ENCODE measurements around the gene KCTD18.

KCTD18 gene

DNA sequence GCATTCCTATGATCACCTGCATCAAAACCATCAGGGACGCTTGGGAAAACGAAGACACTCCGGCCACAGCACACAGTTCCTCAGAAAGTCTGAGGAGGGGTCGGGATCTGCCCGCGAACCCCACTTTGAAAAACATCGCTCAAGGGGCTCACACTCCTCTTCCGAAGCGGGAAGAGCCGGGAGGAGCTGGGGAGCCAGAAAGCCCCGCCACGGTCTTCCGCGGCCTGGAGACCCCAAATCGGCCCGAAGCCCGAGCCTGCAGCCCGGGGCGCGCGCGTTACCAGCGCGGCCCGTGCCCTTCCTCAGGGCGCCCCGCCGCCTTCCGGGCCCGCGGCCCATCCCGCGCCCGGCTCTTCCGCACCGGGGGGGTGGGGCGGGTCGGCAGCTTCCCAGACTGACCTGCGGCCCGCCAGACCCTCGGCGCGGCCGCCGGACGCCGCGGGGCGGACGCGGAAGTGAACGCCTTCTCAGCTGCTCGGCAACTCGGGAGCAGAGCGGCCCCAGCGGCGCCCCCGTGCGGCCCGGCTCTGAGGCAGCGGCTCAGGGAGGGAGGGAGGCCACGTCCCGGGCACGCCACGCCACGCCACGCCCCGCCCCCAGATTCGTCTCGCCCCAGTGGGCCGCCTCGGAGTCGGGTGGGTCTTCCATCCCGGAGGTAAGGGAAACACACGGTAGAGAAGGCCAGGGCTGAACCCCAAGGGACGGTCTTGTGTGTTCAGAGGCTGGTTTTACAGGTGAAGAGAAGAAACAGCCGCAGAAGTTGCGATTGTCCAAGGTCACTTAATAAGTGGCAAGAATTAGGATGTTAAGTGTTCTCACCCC is at the start of gene KCTD18:
Gene KCTD18 (minus strand): TSS at position 457 of the 822 bp plus-strand sequence. CDS start 3,052 bp downstream, outside the sequence.
- H3K4me3 ChIP-seq (ENCODE audit: low read depth in 1 of 2, low read length in 2 of 2): peak within 1 kb of the TSS; percentile 78 to 87
- H3K9ac ChIP-seq (ENCODE audit: low read length): peak within 1 kb of the TSS; percentile 76
- H3K4me1 ChIP-seq (ENCODE audit: insufficient read depth, low read length): peaks cover 18% of the 10 kb centered on the region
- H3K27me3 ChIP-seq (ENCODE audit: control insufficient read depth in 1 of 2, insufficient read depth in 2 of 2, low read length in 2 of 2): no peaks in the 10 kb centered on the region
- H3K36me3 ChIP-seq (ENCODE audit: insufficient read depth, low read length): peaks cover 9% of the 10 kb centered on the region
- H3K9me3 ChIP-seq (ENCODE audit: low read length): no peaks in the 10 kb centered on the region
- H3K27ac ChIP-seq (ENCODE audit: low read depth, low read length): peak within 1 kb of the TSS; percentile 85

DNA sequence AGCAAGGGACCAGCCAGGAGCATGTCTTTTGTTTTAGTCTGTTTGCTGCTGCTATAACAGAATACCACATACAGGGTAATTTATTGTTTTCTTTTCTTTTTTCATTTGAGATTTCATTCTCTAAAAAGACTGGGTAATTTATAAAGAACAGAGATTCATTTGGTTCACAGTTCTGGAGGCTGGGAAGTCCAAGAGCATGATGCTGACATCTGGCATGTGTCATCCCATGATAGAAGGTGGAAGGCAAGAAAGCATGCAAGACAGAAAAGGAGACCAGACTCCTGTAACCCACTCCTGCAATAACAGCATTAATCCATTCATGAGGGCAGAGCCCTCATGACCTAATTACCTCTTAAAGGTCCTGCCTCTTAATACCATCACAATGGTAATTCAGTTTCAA is 30.9 kb upstream of the KCTD18 start:
- no peak overlapping the region for H3K9ac ChIP-seq (ENCODE audit: low read length)
- no peaks in the 10 kb centered on the region for H3K27me3 ChIP-seq (ENCODE audit: control insufficient read depth in 1 of 2, insufficient read depth in 2 of 2, low read length in 2 of 2)
- no peak overlapping the region for H3K4me3 ChIP-seq (ENCODE audit: low read depth in 1 of 2, low read length in 2 of 2)
- H3K27ac ChIP-seq (ENCODE audit: low read depth, low read length): no peak overlapping the region
- no peaks in the 10 kb centered on the region for H3K4me1 ChIP-seq (ENCODE audit: insufficient read depth, low read length)
- no peaks in the 10 kb centered on the region for H3K9me3 ChIP-seq (ENCODE audit: low read length)
- H3K36me3 ChIP-seq (ENCODE audit: insufficient read depth, low read length): no peaks in the 10 kb centered on the region

DNA sequence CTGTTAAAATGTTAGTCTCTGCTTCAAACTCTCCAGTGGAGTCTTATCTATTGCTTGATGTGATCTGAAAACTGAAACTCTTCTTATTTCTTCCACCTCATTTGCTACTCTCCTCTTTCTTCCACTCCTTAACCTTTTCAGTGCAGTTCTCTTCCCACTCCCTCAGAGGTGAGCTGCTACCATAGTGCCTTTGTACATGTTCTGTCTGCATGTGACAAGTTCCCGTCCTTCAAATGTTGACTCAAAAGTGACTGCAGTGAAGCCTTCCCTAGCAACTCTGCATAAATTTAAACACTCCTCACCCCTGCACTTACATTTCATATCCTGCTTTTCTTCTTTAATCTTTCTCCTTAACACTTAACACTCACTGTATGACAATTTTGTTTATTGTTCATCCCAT is 28.3 kb upstream of the KCTD18 start:
- no peak overlapping the region for H3K27ac ChIP-seq (ENCODE audit: low read depth, low read length)
- no peaks in the 10 kb centered on the region for H3K36me3 ChIP-seq (ENCODE audit: insufficient read depth, low read length)
- no peak overlapping the region for H3K4me3 ChIP-seq (ENCODE audit: low read depth in 1 of 2, low read length in 2 of 2)
- no peaks in the 10 kb centered on the region for H3K27me3 ChIP-seq (ENCODE audit: control insufficient read depth in 1 of 2, insufficient read depth in 2 of 2, low read length in 2 of 2)
- no peaks in the 10 kb centered on the region for H3K4me1 ChIP-seq (ENCODE audit: insufficient read depth, low read length)
- no peaks in the 10 kb centered on the region for H3K9me3 ChIP-seq (ENCODE audit: low read length)
- H3K9ac ChIP-seq (ENCODE audit: low read length): no peak overlapping the region

DNA sequence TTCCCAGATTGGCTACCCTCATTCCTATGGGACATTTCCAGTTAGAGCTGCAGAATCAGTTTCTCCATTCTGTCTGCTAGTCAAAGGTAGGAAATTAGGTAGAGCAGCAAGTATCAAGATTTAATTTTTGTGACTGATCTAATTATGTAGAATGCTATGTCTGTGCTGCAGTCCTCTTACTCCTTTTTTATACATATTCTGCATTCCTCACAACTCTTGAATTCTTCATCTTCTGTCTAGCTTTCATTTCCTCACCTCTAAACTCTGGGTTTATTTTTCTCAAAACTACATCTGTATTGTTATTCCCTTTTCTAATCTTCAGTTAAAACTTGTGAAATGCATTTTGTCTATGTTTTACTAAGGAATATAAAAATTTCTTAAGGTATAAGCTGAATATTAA is 24.7 kb upstream of the KCTD18 start:
- Histone ChIP-seq H3K36me3 (ENCODE audit: insufficient read depth, low read length) (no peaks in the 10 kb centered on the region), H3K9ac (ENCODE audit: low read length) (no peak overlapping the region), H3K27ac (ENCODE audit: low read depth, low read length) (no peak overlapping the region), H3K9me3 (ENCODE audit: low read length) (no peaks in the 10 kb centered on the region), H3K4me1 (ENCODE audit: insufficient read depth, low read length) (no peaks in the 10 kb centered on the region), H3K4me3 (ENCODE audit: low read depth in 1 of 2, low read length in 2 of 2) (no peak overlapping the region), H3K27me3 (ENCODE audit: control insufficient read depth in 1 of 2, insufficient read depth in 2 of 2, low read length in 2 of 2) (no peaks in the 10 kb centered on the region)

DNA sequence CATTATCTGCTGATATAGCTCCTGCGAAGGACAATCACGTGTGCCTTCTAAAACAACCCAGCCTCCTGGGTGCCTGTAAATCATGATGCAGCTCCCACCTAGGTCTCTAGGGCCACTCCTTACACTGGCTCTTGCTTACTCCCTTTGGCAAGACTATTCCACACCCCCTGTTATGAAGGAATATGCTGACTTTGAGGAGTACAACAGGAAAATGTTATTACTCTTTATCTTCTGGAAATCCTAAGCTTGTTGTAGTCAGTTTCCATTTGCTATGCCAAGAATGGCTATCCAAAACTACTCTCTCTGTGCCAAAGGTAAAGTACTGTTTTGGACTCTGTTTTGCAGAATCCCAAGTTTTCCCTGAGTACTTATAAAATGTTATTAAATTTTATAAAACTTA is 23.9 kb upstream of the KCTD18 start:
- H3K36me3 ChIP-seq (ENCODE audit: insufficient read depth, low read length): no peaks in the 10 kb centered on the region
- H3K9ac ChIP-seq (ENCODE audit: low read length): no peak overlapping the region
- no peak overlapping the region for H3K4me3 ChIP-seq (ENCODE audit: low read depth in 1 of 2, low read length in 2 of 2)
- no peaks in the 10 kb centered on the region for H3K27me3 ChIP-seq (ENCODE audit: control insufficient read depth in 1 of 2, insufficient read depth in 2 of 2, low read length in 2 of 2)
- no peak overlapping the region for H3K27ac ChIP-seq (ENCODE audit: low read depth, low read length)
- H3K9me3 ChIP-seq (ENCODE audit: low read length): no peaks in the 10 kb centered on the region
- no peaks in the 10 kb centered on the region for H3K4me1 ChIP-seq (ENCODE audit: insufficient read depth, low read length)

DNA sequence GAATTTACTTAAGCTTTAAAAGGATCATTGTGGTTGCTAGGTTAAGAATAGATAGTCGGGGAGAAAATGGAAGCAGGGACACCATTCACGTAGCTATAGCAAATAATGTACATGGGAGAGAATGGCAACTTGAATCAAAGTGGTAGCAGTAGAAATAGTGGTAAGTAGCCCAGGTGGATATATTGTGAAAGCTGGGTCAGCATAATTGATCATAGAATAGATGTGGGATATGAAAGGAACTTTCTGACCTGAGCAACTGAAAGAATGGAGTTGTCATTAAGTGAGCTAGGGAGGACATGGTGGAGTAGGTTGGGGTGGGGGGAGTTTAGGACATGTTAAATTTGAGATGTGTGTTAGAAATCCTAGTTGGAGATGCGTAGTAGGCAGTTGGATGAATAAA is 18.4 kb upstream of the KCTD18 start:
- no peak overlapping the region for H3K27ac ChIP-seq (ENCODE audit: low read depth, low read length)
- no peak overlapping the region for H3K9ac ChIP-seq (ENCODE audit: low read length)

DNA sequence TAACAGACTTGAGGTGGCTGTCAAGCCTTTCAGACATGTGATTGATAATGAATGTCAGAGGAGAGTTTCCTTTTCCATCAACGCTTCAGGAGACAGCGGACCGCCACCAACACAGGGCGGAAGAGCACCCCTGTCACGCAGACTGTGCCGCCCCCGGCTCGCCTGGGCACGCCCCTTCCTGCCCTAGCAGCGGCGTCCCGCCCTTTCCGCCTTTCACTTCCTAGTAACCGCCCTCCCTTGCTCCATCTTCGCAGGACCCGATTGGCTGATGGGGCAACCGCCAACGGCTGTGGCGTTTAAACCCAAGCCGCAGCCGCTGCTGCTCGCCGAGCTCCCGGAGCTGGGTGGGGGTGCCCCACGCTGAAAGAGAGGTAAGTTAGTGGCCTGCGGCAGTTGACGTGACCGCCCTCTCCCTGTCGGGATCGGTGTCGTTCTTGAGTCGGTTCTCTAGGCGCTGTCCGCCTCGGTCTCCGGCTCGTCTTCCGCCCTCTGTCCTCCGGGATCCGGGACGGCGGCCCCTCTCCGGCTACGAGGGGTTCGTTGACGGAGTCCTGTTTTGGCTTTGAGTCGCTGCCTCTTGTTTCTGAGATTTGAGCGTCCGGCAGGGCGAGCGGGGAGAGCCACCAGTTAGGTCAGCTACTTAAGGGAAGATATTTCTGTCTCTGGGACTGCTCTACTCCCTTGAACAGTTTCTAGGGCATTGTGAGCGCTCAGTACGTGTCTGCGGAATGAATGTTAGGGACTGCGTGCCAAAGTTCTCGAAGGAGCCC is 16.2 kb upstream of the KCTD18 start, which contains the start of gene SGO2:
Gene SGO2 (plus strand): TSS at position 326 of the 770 bp plus-strand sequence. CDS start 6,769 bp downstream, outside the sequence.
- peak within 1 kb of the TSS; percentile 78 to 85 for H3K4me3 ChIP-seq (ENCODE audit: low read depth in 1 of 2, low read length in 2 of 2)
- no peaks in the 10 kb centered on the region for H3K36me3 ChIP-seq (ENCODE audit: insufficient read depth, low read length)
- H3K4me1 ChIP-seq (ENCODE audit: insufficient read depth, low read length): peaks cover 6% of the 10 kb centered on the region
- H3K9me3 ChIP-seq (ENCODE audit: low read length): no peaks in the 10 kb centered on the region
- peak within 1 kb of the TSS; percentile 64 for H3K27ac ChIP-seq (ENCODE audit: low read depth, low read length)
- H3K9ac ChIP-seq (ENCODE audit: low read length): peak within 1 kb of the TSS; percentile 55
- no peaks in the 10 kb centered on the region for H3K27me3 ChIP-seq (ENCODE audit: control insufficient read depth in 1 of 2, insufficient read depth in 2 of 2, low read length in 2 of 2)

More for the DNA sequence above, 18.4 kb upstream of the KCTD18 start:
- no peaks in the 10 kb centered on the region for H3K9me3 ChIP-seq (ENCODE audit: low read length)
- no peak overlapping the region for H3K4me3 ChIP-seq (ENCODE audit: low read depth in 1 of 2, low read length in 2 of 2)
- H3K4me1 ChIP-seq (ENCODE audit: insufficient read depth, low read length): peaks cover 6% of the 10 kb centered on the region
- H3K36me3 ChIP-seq (ENCODE audit: insufficient read depth, low read length): no peaks in the 10 kb centered on the region
- H3K27me3 ChIP-seq (ENCODE audit: control insufficient read depth in 1 of 2, insufficient read depth in 2 of 2, low read length in 2 of 2): no peaks in the 10 kb centered on the region

DNA sequence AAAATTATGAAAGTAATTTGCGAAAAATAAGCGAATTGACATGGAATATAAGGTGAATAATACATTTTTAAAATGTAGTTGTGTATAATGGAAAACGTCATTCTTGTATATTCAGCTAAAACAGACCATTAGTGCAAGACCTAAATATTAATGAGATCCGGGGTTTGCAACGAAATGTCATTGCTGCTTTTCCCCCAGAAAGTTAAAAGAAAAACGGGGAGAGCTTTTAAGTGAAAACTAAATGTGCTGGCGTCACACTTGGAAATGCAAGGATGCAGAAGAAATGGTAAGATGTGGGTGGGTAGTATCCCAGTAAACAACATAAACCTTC is 15.6 kb upstream of the KCTD18 start:
- Histone ChIP-seq H3K4me3 (ENCODE audit: low read depth in 1 of 2, low read length in 2 of 2) (peak overlapping the region; percentile 78 to 85), H3K4me1 (ENCODE audit: insufficient read depth, low read length) (peaks cover 6% of the 10 kb centered on the region), H3K27ac (ENCODE audit: low read depth, low read length) (peak overlapping the region; percentile 64), H3K9me3 (ENCODE audit: low read length) (no peaks in the 10 kb centered on the region), H3K27me3 (ENCODE audit: control insufficient read depth in 1 of 2, insufficient read depth in 2 of 2, low read length in 2 of 2) (no peaks in the 10 kb centered on the region), H3K9ac (ENCODE audit: low read length) (peak overlapping the region; percentile 55), H3K36me3 (ENCODE audit: insufficient read depth, low read length) (no peaks in the 10 kb centered on the region)

DNA sequence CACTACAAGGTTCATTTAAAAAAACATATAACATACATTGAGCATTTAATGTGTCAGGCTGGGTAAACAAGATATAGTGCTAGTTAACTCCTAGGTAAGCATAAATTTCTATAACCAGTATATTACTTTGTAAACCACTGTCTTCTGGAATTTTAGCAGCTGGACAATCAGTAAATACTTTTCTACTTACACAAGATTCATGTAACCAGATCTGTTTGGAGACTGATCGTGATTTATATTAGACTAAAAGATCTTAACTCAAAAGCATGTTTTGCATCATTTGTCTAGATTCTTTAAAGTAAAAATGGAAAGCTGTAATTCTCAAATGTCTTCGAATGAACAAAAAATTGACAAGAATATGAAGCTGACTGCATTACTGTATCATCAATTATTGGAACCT is 15.2 kb upstream of the KCTD18 start:
- Histone ChIP-seq H3K27ac (ENCODE audit: low read depth, low read length) (no peak overlapping the region), H3K36me3 (ENCODE audit: insufficient read depth, low read length) (no peaks in the 10 kb centered on the region), H3K9ac (ENCODE audit: low read length) (no peak overlapping the region), H3K27me3 (ENCODE audit: control insufficient read depth in 1 of 2, insufficient read depth in 2 of 2, low read length in 2 of 2) (no peaks in the 10 kb centered on the region), H3K4me1 (ENCODE audit: insufficient read depth, low read length) (peaks cover 6% of the 10 kb centered on the region), H3K4me3 (ENCODE audit: low read depth in 1 of 2, low read length in 2 of 2) (peak overlapping the region in 1 of 2 donors; percentile 85), H3K9me3 (ENCODE audit: low read length) (no peaks in the 10 kb centered on the region)

DNA sequence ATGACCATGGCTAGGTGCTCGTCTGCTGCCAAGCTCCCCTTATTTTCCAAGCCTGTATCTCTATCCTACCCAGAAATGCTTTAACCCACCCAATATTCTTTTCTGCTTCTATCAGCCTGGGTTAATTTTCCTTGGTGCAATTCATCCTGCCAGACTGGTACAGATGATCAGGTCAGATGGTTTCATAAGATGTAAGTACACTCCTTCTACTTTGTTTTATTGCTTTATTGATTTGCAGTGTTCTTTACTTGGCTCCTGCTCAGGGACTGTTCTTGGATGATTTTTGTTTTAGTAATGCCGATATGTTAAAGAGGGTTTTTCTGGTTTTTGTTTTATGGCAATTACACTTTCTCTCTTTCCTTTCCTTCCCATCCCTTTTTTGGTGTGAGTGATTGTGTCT is 13.7 kb upstream of the KCTD18 start:
- H3K9me3 ChIP-seq (ENCODE audit: low read length): no peaks in the 10 kb centered on the region
- no peak overlapping the region for H3K4me3 ChIP-seq (ENCODE audit: low read depth in 1 of 2, low read length in 2 of 2)
- H3K36me3 ChIP-seq (ENCODE audit: insufficient read depth, low read length): no peaks in the 10 kb centered on the region
- no peak overlapping the region for H3K9ac ChIP-seq (ENCODE audit: low read length)
- no peak overlapping the region for H3K27ac ChIP-seq (ENCODE audit: low read depth, low read length)
- H3K4me1 ChIP-seq (ENCODE audit: insufficient read depth, low read length): peaks cover 6% of the 10 kb centered on the region
- no peaks in the 10 kb centered on the region for H3K27me3 ChIP-seq (ENCODE audit: control insufficient read depth in 1 of 2, insufficient read depth in 2 of 2, low read length in 2 of 2)

DNA sequence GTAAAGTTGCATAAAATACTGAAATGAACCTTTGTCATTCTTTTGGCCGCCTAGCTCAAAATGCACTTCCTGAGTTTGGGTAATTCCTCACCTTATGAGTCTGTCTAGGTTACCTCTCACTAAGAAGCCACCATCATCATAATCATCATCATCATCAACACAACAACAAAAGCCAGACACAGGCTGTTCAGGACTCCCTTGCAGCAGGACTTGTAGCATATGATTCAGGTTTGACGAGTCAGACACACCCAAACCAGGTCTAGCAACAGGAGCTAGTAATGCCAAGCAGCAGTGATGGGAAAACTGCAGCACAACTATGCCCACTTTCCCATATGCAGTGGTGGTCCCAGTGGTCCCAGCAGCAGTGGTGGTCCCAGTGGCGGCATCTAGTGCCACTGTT is 13.3 kb upstream of the KCTD18 start:
- H3K27ac ChIP-seq (ENCODE audit: low read depth, low read length): no peak overlapping the region
- H3K4me3 ChIP-seq (ENCODE audit: low read depth in 1 of 2, low read length in 2 of 2): no peak overlapping the region
- no peaks in the 10 kb centered on the region for H3K27me3 ChIP-seq (ENCODE audit: control insufficient read depth in 1 of 2, insufficient read depth in 2 of 2, low read length in 2 of 2)

More for the DNA sequence above, 13.3 kb upstream of the KCTD18 start:
- H3K9me3 ChIP-seq (ENCODE audit: low read length): no peaks in the 10 kb centered on the region
- H3K4me1 ChIP-seq (ENCODE audit: insufficient read depth, low read length): peaks cover 6% of the 10 kb centered on the region
- no peak overlapping the region for H3K9ac ChIP-seq (ENCODE audit: low read length)
- H3K36me3 ChIP-seq (ENCODE audit: insufficient read depth, low read length): no peaks in the 10 kb centered on the region

Data from muscle layer of colon (tissue), 2 donors.